ENCODE results near the gene RHO.

RHO gene

DNA sequence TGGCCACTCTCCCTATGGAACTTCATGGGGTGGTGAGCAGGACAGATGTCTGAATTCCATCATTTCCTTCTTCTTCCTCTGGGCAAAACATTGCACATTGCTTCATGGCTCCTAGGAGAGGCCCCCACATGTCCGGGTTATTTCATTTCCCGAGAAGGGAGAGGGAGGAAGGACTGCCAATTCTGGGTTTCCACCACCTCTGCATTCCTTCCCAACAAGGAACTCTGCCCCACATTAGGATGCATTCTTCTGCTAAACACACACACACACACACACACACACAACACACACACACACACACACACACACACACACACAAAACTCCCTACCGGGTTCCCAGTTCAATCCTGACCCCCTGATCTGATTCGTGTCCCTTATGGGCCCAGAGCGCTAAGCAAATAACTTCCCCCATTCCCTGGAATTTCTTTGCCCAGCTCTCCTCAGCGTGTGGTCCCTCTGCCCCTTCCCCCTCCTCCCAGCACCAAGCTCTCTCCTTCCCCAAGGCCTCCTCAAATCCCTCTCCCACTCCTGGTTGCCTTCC lies 1.9 kb downstream of the RHO start:
- Histone ChIP-seq H3K9me2 (ENCODE audit: low read depth, low read length) (no peaks in the 10 kb centered on the region), H4K20me1 (ENCODE audit: insufficient read depth, low read length) (no peaks in the 10 kb centered on the region), H3K4me2 (ENCODE audit: low read length) (no peak overlapping the region), H3K27ac (ENCODE audit: low read depth, low read length, poor library complexity, severe bottlenecking) (no peak overlapping the region), H3K9me3 (ENCODE audit: low read length) (no peaks in the 10 kb centered on the region), H3K79me2 (ENCODE audit: insufficient read depth, low read length) (no peaks in the 10 kb centered on the region), H3K36me3 (ENCODE audit: insufficient read depth, low read length) (no peaks in the 10 kb centered on the region), H3K9ac (ENCODE audit: low read length) (no peak overlapping the region), H3K4me3 (ENCODE audit: low read depth, low read length, poor library complexity, severe bottlenecking) (no peak overlapping the region), H3K4me1 (ENCODE audit: insufficient read depth, low read length, severe bottlenecking) (peaks cover 11% of the 10 kb centered on the region), H3K27me3 (ENCODE audit: insufficient read depth, low read length) (peaks cover 8% of the 10 kb centered on the region; the same call in 1 of the 2 replicates), H2AFZ (ENCODE audit: low read length) (no peak overlapping the region), H3F3A (ENCODE audit: insufficient read depth, low read length) (no peaks in the 10 kb centered on the region)
- TF ChIP-seq EZH2 (IDR thresholded peaks at IDR 0.05; ENCODE audit: borderline replicate concordance, low read length) (no peak), CTCF (IDR thresholded peaks at IDR 0.05; ENCODE audit: low read length) (no peak)

DNA sequence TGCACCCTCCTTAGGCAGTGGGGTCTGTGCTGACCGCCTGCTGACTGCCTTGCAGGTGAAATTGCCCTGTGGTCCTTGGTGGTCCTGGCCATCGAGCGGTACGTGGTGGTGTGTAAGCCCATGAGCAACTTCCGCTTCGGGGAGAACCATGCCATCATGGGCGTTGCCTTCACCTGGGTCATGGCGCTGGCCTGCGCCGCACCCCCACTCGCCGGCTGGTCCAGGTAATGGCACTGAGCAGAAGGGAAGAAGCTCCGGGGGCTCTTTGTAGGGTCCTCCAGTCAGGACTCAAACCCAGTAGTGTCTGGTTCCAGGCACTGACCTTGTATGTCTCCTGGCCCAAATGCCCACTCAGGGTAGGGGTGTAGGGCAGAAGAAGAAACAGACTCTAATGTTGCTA lies 2.4 kb downstream of the RHO start:
- H3F3A ChIP-seq (ENCODE audit: insufficient read depth, low read length), result no peaks in the 10 kb centered on the region
- H3K4me2 ChIP-seq (ENCODE audit: low read length), result no peak overlapping the region
- peaks cover 8% of the 10 kb centered on the region for H3K4me1 ChIP-seq (ENCODE audit: insufficient read depth, low read length, severe bottlenecking)
- no peak overlapping the region for H2AFZ ChIP-seq (ENCODE audit: low read length)
- no peak overlapping the region for H3K9ac ChIP-seq (ENCODE audit: low read length)
- H3K79me2 ChIP-seq (ENCODE audit: insufficient read depth, low read length), result no peaks in the 10 kb centered on the region
- no peaks in the 10 kb centered on the region for H3K9me3 ChIP-seq (ENCODE audit: low read length)
- H3K9me2 ChIP-seq (ENCODE audit: low read depth, low read length), result no peaks in the 10 kb centered on the region
- H3K27ac ChIP-seq (ENCODE audit: low read depth, low read length, poor library complexity, severe bottlenecking), result no peak overlapping the region
- no peak for TF ChIP-seq EZH2 (IDR thresholded peaks at IDR 0.05; ENCODE audit: borderline replicate concordance, low read length)
- TF ChIP-seq CTCF (IDR thresholded peaks at IDR 0.05; ENCODE audit: low read length), result no peak
- H3K27me3 ChIP-seq (ENCODE audit: insufficient read depth, low read length), result peaks cover 8% of the 10 kb centered on the region; the same call in 1 of the 2 replicates
- no peaks in the 10 kb centered on the region for H4K20me1 ChIP-seq (ENCODE audit: insufficient read depth, low read length)
- no peak overlapping the region for H3K4me3 ChIP-seq (ENCODE audit: low read depth, low read length, poor library complexity, severe bottlenecking)
- H3K36me3 ChIP-seq (ENCODE audit: insufficient read depth, low read length), result no peaks in the 10 kb centered on the region

DNA sequence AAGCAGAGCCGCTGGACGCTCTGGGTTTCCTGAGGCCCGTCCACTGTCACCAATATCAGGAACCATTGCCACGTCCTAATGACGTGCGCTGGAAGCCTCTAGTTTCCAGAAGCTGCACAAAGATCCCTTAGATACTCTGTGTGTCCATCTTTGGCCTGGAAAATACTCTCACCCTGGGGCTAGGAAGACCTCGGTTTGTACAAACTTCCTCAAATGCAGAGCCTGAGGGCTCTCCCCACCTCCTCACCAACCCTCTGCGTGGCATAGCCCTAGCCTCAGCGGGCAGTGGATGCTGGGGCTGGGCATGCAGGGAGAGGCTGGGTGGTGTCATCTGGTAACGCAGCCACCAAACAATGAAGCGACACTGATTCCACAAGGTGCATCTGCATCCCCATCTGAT lies 3.3 kb downstream of the RHO start:
- H3K9me3 ChIP-seq (ENCODE audit: low read length), result no peaks in the 10 kb centered on the region
- H3K4me3 ChIP-seq (ENCODE audit: low read depth, low read length, poor library complexity, severe bottlenecking), result no peak overlapping the region
- H3K36me3 ChIP-seq (ENCODE audit: insufficient read depth, low read length), result no peaks in the 10 kb centered on the region
- H3K9me2 ChIP-seq (ENCODE audit: low read depth, low read length), result no peaks in the 10 kb centered on the region
- H3K4me2 ChIP-seq (ENCODE audit: low read length), result no peak overlapping the region
- H3K9ac ChIP-seq (ENCODE audit: low read length), result no peak overlapping the region
- no peaks in the 10 kb centered on the region for H4K20me1 ChIP-seq (ENCODE audit: insufficient read depth, low read length)
- no peaks in the 10 kb centered on the region for H3K79me2 ChIP-seq (ENCODE audit: insufficient read depth, low read length)
- H3K27ac ChIP-seq (ENCODE audit: low read depth, low read length, poor library complexity, severe bottlenecking), result no peak overlapping the region
- no peaks in the 10 kb centered on the region for H3K4me1 ChIP-seq (ENCODE audit: insufficient read depth, low read length, severe bottlenecking)
- no peak for TF ChIP-seq CTCF (IDR thresholded peaks at IDR 0.05; ENCODE audit: low read length)
- no peak for TF ChIP-seq EZH2 (IDR thresholded peaks at IDR 0.05; ENCODE audit: borderline replicate concordance, low read length)
- H2AFZ ChIP-seq (ENCODE audit: low read length), result no peak overlapping the region
- no peaks in the 10 kb centered on the region for H3F3A ChIP-seq (ENCODE audit: insufficient read depth, low read length)
- peaks cover 8% of the 10 kb centered on the region; the same call in 1 of the 2 replicates for H3K27me3 ChIP-seq (ENCODE audit: insufficient read depth, low read length)
